Chondrocyte (in vitro differentiated cells): Measurements from ENCODE around the gene CAMKK1. TPM values are rescaled to one million over a fixed set of nuclear protein-coding genes. Genes with fewer than 3 reads are reported as not detected.

Experiments used
- DNase-seq: peaks from one replicate; pipeline ENCODE4 v3.0.0; 2021; ENCODE audit warnings: mixed read lengths, low spot score
- H3K27ac Mint-ChIP-seq: one replicate; pipeline ENCODE4 v1.8.0; 2021; ENCODE audit warnings: mild to moderate bottlenecking, moderate library complexity, mixed read lengths; ENCODE audit not compliant: unreplicated experiment
- H3K27me3 Mint-ChIP-seq: 2 replicates; pipeline ENCODE4 v1.8.0; 2021; ENCODE audit warnings: low read depth, mixed read lengths
- H3K36me3 Mint-ChIP-seq: 2 replicates; pipeline ENCODE4 v1.8.0; 2021; ENCODE audit warnings: low read depth, mixed read lengths
- H3K4me1 Mint-ChIP-seq: 2 replicates; pipeline ENCODE4 v1.8.0; 2021; ENCODE audit warnings: low read depth, mild to moderate bottlenecking, mixed read lengths
- H3K4me3 Mint-ChIP-seq: one replicate; pipeline ENCODE4 v1.8.0; 2021; ENCODE audit warnings: mild to moderate bottlenecking, moderate library complexity, mixed read lengths; ENCODE audit not compliant: unreplicated experiment
- H3K9me3 Mint-ChIP-seq: 2 replicates; pipeline ENCODE4 v1.8.0; 2021; ENCODE audit warnings: low read depth, mixed read lengths
- total RNA-seq: library from RNA; stranded (reverse); gene quantifications from 3 replicates; pipeline ENCODE4 v1.2.1, GENCODE V29; 2021
- TF ChIP-seq, protein P1 (sequence below): fragments of 200-600 bp; sonication (generic); IDR thresholded peaks from 2 replicates; pipeline ENCODE4 v1.5.0; 2021; ENCODE audit warnings: antibody characterized with exemption, mild to moderate bottlenecking, moderate library complexity

CAMKK1 gene
- total RNA-seq, 1 donor from 2014 or later: 5.1 TPM

DNA sequence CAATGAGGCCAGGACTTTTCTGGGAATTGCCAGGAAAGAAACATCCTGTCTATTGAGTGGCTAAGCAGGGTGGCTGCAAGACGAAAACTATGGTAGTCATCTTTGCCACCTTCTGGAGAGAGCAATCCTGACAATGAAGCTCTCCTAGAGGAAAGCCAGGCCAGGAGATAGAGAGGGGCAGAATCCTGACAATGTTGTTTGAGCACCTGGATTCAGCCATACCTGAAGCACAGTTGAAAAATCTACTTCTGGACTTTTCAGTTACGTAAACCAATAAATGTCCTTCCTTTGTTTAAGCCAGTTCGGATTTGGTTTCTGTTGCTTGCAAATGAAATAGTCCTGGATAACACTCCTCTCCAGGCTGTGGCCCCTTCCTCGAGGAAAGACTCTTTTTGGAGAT lies 14.0 kb upstream of the CAMKK1 start:
- no peaks in the 10 kb centered on the region for H3K4me1 Mint-ChIP-seq
- H3K9me3 Mint-ChIP-seq: no peaks in the 10 kb centered on the region
- no peak for DNase-seq
- H3K4me3 Mint-ChIP-seq: no peak overlapping the region
- H3K27me3 Mint-ChIP-seq: no peaks in the 10 kb centered on the region
- H3K27ac Mint-ChIP-seq: no peak overlapping the region
- TF ChIP-seq, protein P1, sequence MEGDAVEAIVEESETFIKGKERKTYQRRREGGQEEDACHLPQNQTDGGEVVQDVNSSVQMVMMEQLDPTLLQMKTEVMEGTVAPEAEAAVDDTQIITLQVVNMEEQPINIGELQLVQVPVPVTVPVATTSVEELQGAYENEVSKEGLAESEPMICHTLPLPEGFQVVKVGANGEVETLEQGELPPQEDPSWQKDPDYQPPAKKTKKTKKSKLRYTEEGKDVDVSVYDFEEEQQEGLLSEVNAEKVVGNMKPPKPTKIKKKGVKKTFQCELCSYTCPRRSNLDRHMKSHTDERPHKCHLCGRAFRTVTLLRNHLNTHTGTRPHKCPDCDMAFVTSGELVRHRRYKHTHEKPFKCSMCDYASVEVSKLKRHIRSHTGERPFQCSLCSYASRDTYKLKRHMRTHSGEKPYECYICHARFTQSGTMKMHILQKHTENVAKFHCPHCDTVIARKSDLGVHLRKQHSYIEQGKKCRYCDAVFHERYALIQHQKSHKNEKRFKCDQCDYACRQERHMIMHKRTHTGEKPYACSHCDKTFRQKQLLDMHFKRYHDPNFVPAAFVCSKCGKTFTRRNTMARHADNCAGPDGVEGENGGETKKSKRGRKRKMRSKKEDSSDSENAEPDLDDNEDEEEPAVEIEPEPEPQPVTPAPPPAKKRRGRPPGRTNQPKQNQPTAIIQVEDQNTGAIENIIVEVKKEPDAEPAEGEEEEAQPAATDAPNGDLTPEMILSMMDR: no peak
- H3K36me3 Mint-ChIP-seq: no peaks in the 10 kb centered on the region

DNA sequence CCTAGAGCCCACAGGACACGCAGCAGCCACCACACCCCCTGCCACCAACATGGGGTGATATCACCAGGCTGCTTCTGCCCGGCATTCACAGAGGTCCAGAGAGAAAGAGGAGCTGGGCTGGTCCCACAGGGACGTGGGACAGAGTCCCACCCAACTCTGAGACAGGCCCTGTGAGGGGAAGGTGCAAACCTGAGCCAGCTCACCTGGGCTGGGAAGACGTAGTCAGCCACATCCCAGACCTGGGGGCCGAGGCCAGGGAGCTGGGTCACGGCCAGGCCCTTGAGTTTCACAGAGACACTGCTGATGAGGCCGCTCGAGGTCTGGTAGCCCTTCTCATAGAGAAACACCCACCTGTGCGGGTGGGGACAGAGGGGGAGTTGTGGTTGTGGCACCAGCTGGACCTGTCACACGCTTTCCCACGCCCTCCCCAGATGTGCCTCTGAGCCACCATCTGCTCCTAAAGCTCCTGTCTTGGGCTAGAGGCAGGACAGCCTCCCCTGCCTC lies 12.2 kb upstream of the CAMKK1 start:
- Mint-ChIP-seq H3K36me3 (no peaks in the 10 kb centered on the region), H3K27me3 (no peaks in the 10 kb centered on the region), H3K9me3 (no peaks in the 10 kb centered on the region), H3K27ac (no peak overlapping the region), H3K4me1 (peaks cover 3% of the 10 kb centered on the region), H3K4me3 (no peak overlapping the region)
- DNase-seq: no peak
- TF ChIP-seq, protein P1: no peak

DNA sequence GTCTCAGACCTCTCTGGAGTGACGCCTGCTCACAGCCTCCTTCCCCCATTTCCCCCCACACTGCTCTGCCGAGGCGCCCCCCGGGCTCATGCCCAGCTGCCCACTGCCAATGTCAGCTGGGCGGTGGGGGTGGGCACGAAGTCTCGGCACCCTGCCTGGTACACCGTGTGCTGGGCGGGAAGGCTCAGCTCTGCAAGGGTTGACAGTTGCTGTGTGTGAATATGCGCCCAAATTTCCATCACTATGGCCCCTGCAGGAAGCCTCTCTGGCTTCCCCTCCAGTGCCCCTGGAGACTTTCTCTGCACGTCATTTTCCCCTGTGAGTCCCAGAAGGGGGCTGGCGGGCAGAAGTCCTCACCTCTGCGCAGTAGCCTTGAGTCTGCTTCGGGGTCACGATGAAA lies 11.6 kb upstream of the CAMKK1 start:
- Mint-ChIP-seq H3K27ac (no peak overlapping the region), H3K9me3 (no peaks in the 10 kb centered on the region), H3K4me1 (peaks cover 3% of the 10 kb centered on the region), H3K36me3 (no peaks in the 10 kb centered on the region), H3K4me3 (no peak overlapping the region), H3K27me3 (no peaks in the 10 kb centered on the region)
- TF ChIP-seq, protein P1: no peak
- no peak for DNase-seq

DNA sequence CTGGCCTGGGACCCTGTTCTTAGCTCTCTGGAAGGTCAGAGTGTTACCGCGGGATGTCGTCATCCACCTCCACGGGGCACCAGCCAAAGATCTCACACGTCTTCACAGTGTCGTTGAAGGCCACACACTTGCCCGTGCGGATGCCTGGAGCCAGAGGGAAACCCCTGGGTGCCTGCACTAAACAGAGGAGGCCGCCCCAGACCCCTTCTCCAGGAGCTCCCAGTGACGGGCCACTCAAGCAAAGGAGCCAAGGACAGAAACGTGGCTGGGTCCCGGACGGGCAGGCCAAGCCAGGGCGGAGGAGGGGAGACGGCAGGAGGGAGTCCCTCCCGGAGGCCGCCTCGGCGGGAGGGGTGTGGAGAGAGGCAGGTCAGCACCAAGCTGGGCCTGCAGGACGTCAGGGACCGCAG lies 11.0 kb upstream of the CAMKK1 start:
- no peaks in the 10 kb centered on the region for H3K27me3 Mint-ChIP-seq
- no peaks in the 10 kb centered on the region for H3K9me3 Mint-ChIP-seq
- peaks cover 3% of the 10 kb centered on the region for H3K4me1 Mint-ChIP-seq
- H3K27ac Mint-ChIP-seq: no peak overlapping the region
- no peak for DNase-seq
- TF ChIP-seq, protein P1: no peak
- no peaks in the 10 kb centered on the region for H3K36me3 Mint-ChIP-seq
- no peak overlapping the region for H3K4me3 Mint-ChIP-seq

DNA sequence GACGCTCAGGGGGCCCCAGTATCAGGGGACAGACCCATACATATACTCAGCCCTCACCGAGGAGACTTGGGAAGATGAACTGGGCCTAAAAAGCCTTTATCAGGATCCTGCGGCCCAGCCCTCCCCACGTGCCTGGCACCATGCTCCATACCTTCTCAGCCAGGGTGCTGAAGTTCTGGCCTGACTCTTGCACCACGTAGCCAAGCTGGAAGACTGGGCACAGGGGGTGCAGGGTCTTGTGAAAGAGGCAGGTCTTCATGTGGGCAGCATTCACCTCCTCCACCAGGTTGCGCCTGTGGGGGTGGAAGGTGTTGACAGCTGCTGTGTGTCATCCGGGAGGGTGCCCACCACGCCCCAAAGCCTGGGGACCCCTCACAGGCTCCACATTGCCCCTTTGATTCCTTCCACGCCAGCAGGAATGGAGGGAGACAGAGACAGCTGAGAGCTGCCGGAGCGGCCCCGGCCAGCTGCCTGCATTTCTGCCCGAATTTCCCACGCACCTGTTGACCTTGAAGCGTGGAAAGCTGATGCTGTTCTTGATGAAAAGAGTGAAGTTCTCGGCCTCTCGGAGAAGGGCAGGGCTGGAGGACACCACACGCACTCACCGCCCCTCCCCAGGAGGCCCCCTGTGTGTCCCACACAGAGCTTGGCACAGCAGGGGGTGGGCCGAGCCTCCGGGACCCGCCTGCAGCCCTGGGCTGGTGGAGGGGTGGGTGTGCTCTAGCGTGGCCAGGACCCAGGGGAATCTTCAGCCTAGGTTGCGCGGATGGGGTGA lies 10.4 kb upstream of the CAMKK1 start:
- H3K9me3 Mint-ChIP-seq: no peaks in the 10 kb centered on the region
- H3K4me3 Mint-ChIP-seq: no peak overlapping the region
- DNase-seq: no peak
- H3K27ac Mint-ChIP-seq: no peak overlapping the region
- H3K36me3 Mint-ChIP-seq: no peaks in the 10 kb centered on the region
- peaks cover 3% of the 10 kb centered on the region for H3K4me1 Mint-ChIP-seq
- no peaks in the 10 kb centered on the region for H3K27me3 Mint-ChIP-seq
- TF ChIP-seq, protein P1: no peak
